Cerebellar nuclear complex (tissue), 1 donor: ENCODE results near the gene SPARC.

ENCODE experiments used
- DNase-seq, 2 experiments: peaks; one replicate each; lab custom pipeline; 2025; lab: John Stamatoyannopoulos, UW

Gene SPARC

GRCh38 chr5:151659001-151659754 is 27.5 kb downstream of the SPARC start:
- DNase-seq: peak in 1 of 2 experiments; percentile 54

- DNase-seq: no peak
Measured at GRCh38 chr5:151657114-151657513, 29.6 kb downstream of the SPARC start.

- no peak for DNase-seq
Measured at GRCh38 chr5:151656311-151656710, 30.4 kb downstream of the SPARC start.

GRCh38 chr5:151651997-151652645 is 34.6 kb downstream of the SPARC start:
- DNase-seq: peak; percentile 38 to 92

GRCh38 chr5:151648988-151649387 is 37.7 kb downstream of the SPARC start:
- DNase-seq: no peak

GRCh38 chr5:151648089-151648488 is 38.6 kb downstream of the SPARC start:
- DNase-seq: no peak

- no peak for DNase-seq
Measured at GRCh38 chr5:151647320-151647861, 39.3 kb downstream of the SPARC start.

- DNase-seq: no peak
Measured at GRCh38 chr5:151646334-151646733, 40.4 kb downstream of the SPARC start.

GRCh38 chr5:151643388-151643787 is 43.3 kb downstream of the SPARC start:
- no peak for DNase-seq

GRCh38 chr5:151642472-151643140 is 44.1 kb downstream of the SPARC start:
- DNase-seq: no peak

GRCh38 chr5:151638619-151639018 is 48.1 kb downstream of the SPARC start:
- DNase-seq: no peak

GRCh38 chr5:151637676-151638075 is 49.0 kb downstream of the SPARC start:
- DNase-seq: no peak

- DNase-seq: no peak
Measured at GRCh38 chr5:151633892-151634291, 52.8 kb downstream of the SPARC start.

GRCh38 chr5:151632941-151633340 is 53.8 kb downstream of the SPARC start:
- DNase-seq: no peak

- no peak for DNase-seq
Measured at GRCh38 chr5:151632524-151632923, 54.2 kb downstream of the SPARC start.

GRCh38 chr5:151631941-151632340 is 54.8 kb downstream of the SPARC start:
- DNase-seq: no peak

- no peak for DNase-seq
Measured at GRCh38 chr5:151630088-151630487, 56.6 kb downstream of the SPARC start.

GRCh38 chr5:151628112-151628823 is 58.4 kb downstream of the SPARC start:
- DNase-seq: no peak

- DNase-seq: no peak
Measured at GRCh38 chr5:151627650-151628049, 59.1 kb downstream of the SPARC start.

- no peak for DNase-seq
Measured at GRCh38 chr5:151625285-151625684, 61.4 kb downstream of the SPARC start.

GRCh38 chr5:151624476-151624875 is 62.2 kb downstream of the SPARC start:
- peak; percentile 85 to 89 for DNase-seq
